Measurements from ENCODE around the gene TAS2R10. TPM values are rescaled to one million over a fixed set of nuclear protein-coding genes. Genes with fewer than 3 reads are reported as not detected.
A peak's percentile ranks its signal among the peaks of the same experiment; 100 is the strongest.
"Not testable (repeated sequence)": the region's sequence is repeated elsewhere in the genome, so short reads cannot be mapped to it uniquely, and the experiment has no call there.

The TAS2R10 gene, protein sequence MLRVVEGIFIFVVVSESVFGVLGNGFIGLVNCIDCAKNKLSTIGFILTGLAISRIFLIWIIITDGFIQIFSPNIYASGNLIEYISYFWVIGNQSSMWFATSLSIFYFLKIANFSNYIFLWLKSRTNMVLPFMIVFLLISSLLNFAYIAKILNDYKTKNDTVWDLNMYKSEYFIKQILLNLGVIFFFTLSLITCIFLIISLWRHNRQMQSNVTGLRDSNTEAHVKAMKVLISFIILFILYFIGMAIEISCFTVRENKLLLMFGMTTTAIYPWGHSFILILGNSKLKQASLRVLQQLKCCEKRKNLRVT
- under 0.01 and 0.22 TPM in 2 replicates for total RNA-seq

DNA sequence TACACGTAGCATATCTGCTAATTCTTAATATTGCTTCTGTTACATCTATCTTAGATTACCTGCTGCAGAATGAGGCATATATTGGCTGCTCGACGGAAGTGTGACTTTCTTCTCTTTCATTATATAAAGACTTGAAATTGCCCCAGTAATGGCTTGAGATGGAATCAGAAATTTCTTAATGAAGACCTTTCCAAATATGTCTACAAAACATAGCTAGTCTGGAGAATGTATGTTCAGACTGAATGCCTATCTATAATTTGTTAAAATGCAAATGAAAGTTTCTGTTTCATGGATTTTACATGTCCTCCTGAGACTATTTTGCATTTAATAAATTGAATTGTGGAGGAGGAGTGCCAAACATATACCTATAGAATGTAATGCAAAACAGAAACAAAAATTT, at the start of gene TAS2R10:
Gene TAS2R10, minus strand, starts transcription at position 101 of the 400 bp plus-strand sequence. Its CDS starts 89 bp downstream, at position 12.
- DNase-seq (ENCODE audit: low read depth in 2 of 2): no peak

DNA sequence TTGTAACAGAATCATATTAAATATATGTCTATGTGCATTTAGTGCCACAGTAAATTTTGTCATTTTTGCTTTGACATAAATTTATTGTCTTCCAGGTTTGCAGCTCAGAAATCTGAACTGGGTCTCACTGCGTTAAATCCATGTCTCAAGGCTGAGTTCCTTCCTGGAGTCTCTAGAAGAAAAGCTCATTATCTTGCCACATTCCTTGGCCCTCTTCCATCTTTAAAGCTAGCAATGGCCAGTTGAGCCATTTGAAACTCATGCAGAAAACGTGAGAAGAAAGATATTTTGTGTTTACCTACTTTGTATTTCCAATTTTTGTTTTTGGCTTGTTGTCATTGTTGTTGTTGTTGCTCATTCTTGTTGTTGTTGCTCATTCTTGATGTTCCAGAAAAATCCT, 47.2 kb upstream of the TAS2R10 start:
- peak in 1 of 2 donors; percentile 41 for DNase-seq (ENCODE audit: low read depth in 2 of 2)

DNA sequence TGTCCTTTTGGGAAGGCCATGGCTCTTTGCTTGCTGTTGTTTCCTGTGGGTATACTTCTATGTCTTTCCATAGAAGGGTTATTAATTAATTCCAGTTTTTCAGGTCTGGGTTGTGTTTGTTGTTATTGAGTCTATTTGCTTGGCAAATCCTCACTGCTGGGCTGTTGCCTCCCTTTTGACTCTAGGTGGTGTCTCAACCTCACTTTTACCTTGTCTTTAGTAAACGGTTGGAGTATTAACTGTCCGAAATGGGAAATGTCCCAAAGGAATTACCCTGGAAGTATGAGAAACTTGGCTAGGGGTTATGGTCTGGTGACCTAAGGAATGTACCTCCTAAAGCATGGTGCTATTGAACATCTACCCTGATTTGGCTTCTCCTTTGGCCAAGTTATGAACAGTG, 41.2 kb upstream of the TAS2R10 start:
- DNase-seq (ENCODE audit: low read depth in 2 of 2): no peak

DNA sequence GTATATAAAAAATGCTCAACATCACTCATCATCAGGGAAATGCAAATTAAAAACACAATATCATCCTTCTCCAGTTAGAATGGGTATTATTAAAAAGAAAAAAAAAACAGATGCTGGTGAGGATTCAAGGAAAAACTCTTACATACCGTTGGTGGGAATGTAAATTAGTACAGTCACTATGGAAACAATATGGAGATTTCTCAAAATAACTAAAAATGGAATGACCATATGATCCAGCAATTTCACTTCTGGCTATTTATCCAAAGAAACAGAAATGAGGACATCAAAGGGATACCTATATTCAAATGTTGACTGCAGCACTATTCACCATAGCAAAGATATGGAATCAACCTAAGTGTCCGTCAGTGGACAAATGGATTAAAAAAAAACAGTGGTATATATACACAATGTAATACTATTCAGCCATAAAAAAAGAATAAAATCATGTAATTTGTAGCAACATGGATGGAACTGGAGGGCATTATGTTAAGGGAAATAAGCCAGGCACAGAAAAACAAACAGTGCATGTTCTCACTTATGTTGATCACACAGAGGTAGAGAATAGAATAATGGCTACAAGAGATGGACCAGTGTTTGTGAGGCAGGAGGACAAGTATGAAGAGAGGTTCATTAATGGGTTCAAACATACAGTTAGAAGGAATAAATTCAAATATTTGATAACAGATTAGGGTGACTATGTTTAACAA, 37.5 kb upstream of the TAS2R10 start:
- no peak for DNase-seq (ENCODE audit: low read depth in 2 of 2)

DNA sequence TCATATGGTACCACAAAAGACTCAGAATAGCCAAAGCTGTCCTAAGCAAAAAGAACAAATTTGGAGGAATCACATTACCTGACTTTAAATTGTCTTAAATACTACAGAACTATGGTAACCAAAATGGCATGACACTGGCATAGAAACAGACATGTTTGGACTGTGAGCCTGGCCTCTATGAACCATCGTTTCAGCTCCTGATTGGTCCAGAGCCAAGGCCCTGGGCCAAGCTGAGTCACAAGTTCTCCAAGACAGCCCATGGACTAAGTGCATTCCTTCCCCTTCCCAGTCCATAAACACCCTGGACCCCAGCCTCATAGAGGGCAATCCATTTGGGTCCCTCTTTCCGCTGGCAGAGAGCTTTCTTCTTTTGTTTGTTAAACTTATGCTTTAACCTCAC, 35.2 kb upstream of the TAS2R10 start:
- no peak for DNase-seq (ENCODE audit: low read depth in 2 of 2)

DNA sequence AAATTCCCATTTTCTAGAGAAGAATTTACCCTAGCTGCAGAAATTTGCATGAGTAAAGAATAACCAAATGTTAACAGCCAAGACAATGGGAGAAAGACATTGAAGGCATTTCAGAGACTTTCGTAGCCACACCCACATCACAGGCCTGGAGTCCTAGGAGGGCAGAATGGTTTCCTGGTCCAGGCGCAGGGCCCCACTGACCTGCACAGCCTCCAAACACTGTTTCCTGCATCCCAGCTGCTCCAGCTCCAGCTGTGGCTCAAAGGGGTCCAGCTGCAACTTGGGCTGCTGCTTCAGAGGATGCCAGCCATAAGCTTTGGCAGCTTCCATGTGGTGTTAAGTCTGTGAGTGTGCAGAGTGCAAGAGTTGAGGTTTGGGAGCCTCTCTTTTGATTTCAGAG, 29.6 kb upstream of the TAS2R10 start:
- no peak for DNase-seq (ENCODE audit: low read depth in 2 of 2)

DNA sequence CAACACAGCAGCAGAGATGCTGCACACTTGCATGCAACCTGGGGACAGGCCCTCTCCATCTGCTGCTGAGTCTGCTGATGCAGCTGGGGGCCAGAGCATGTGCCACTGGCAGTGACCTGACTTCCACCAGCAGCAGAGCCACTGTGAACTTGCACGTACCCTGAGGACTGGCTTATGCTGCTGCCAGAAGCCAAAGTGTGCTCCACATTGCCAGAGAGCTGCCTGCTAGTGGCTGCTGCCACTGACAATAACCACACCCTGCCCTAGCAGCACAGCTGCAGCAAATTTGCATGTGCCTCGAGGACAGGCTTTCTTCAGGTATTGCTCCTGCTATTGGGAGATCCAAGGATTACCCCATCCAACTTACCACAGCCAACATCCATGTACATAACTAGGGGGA, 27.6 kb upstream of the TAS2R10 start:
- DNase-seq (ENCODE audit: low read depth in 2 of 2): no peak

DNA sequence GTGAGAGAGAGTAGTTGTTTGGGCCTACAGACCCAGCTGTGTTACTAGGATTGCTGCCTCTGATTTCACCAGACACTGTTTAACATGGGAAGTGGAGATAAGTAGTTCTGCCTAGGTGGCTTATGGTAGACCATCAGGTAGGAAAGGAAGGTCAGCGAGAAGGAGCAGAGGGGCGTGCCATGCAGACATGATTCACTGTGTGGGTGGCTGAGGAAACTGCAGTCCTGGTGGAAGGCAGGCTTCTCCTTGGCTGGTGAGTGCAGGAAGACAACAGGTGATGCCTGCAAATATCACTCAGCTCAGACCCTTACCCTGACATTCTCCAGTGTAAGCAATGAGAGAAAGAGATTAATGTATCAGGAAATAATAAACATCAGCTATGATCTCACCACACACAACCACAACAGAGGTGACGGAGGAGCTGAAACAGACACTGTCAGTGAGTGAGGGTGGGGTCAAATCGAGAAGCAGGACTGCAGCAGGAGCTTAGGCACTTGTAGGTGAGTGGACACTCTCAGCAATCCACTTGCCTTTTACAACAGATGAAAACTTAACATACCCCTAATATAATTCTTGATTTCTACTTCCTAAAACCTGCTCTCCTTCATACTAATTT, 25.2 kb upstream of the TAS2R10 start:
- DNase-seq (ENCODE audit: low read depth in 2 of 2): no peak

DNA sequence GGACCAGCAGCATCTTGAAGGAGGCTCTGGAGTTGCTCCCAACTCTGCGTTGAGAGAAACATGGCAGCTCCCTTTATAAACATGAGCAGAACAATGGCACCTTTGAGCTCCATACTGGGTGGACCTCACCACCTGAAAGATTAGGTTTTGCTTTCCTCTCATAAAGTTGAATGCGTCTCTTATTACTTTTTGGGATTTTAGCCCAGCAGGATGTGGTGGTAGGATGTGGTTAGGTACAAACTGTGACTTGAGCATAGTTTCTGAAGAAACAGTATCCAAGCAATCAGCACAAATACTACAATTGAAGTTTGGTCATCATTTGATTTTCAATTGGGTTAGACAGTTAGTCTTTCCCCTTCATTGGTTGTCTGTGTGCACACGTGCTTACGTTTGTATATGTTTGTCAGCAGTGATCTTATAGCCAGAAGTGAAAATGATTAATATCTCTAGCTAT, 23.3 kb upstream of the TAS2R10 start, which contains the start of gene PRR4:
Gene PRR4, minus strand, starts transcription at position 51 of the 454 bp plus-strand sequence. Its CDS starts 38 bp downstream, at position 13.
- no peak for DNase-seq (ENCODE audit: low read depth in 2 of 2)

DNA sequence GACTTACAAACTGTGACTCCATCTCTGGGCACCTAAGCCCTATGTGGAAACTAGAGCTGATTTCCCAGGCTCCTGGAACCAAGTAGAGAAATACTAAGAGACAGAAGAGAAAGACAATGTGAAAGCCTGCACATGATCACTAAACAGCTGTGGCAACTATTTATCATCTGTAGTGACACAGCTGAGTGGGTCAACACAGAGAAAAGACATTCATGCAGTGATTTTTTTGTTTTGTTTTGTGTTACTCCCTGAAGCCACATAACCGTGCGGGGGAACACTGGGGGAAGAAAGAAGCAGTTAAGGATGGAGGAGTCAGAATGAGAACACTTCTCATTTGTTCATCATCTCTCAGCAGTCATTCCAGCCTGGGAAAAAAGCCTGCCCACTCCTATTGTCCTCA, 21.6 kb upstream of the TAS2R10 start:
- no peak for DNase-seq (ENCODE audit: low read depth in 2 of 2)

DNA sequence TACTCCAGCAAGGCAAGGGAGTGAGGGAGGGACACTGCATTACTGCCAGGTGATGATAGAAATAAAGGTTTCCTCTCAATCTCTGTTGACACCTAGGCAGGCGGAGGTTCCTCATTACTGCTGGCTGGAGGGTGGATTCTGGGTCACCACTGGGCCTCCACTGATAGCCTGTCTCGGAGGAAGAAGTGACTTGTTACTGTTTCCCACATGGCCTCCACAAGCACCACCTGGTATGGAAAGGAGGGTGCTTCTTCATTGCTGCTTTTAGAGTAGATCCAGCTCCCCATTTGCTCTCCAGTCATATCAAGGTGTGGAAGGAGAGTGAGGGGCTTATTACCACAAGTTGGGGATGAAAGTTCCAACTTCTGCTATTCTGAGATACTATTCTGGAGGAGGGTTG, 16.7 kb upstream of the TAS2R10 start:
- no peak for DNase-seq (ENCODE audit: low read depth in 2 of 2)

DNA sequence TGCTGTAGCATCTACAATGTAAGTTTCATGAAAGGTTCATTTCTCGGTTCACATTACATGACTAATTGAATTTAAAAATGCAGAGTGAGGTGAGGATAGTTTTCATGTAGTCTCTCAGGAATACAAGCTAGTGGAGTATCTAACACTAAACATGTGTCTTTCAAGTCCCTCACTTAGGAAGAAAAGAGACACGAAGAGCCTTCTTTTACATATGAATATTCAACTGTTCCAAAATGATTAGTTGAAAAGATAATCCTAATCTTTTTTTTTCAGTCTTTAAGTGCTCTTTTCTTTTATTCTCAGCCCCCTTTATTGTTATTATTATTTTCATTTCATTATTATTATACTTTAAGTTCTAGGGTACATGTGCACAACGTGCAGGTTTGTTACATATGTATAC, 12.3 kb upstream of the TAS2R10 start:
- DNase-seq (ENCODE audit: low read depth in 2 of 2): no peak

DNA sequence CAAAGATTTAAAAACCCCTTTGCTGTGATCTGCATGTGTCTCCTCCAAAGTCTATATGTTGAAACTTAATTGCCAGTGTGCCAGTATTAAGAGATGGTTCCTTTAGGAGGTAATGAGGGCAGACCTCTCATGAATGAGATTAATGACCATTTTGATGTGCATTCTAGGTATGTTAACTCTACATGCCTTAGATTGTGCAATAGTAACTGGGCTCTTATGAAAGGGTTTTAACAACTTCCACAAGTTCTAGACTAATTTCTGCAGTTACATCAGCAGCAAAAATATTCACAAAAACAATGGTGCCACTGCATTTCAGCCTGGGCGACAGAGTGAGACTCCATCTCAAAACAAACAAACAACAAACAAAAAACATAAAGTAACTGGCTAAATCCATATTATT, 3.8 kb upstream of the TAS2R10 start:
- DNase-seq (ENCODE audit: low read depth in 2 of 2): no peak

DNA sequence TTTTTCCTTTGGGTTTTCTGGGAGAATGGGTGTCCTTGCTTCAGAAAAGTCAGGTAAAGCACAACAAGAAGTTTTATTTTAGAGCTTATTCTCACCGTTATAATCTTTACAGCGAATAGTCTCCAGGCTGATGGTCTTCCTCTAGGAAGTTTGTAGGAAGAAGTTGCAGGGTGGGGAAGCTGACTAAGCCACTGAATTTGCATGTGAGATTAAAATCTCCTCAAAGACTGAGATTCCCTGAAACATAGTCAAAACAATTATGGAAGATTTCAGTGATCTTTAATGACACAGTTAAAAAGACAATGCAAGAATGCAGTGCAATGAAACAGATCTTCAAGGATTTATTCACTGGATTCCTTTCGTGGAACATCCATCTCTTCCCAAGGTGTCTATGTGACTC, 1.2 kb downstream of the TAS2R10 start:
- DNase-seq (ENCODE audit: low read depth in 2 of 2): peak in 1 of 2 donors; percentile 13

DNA sequence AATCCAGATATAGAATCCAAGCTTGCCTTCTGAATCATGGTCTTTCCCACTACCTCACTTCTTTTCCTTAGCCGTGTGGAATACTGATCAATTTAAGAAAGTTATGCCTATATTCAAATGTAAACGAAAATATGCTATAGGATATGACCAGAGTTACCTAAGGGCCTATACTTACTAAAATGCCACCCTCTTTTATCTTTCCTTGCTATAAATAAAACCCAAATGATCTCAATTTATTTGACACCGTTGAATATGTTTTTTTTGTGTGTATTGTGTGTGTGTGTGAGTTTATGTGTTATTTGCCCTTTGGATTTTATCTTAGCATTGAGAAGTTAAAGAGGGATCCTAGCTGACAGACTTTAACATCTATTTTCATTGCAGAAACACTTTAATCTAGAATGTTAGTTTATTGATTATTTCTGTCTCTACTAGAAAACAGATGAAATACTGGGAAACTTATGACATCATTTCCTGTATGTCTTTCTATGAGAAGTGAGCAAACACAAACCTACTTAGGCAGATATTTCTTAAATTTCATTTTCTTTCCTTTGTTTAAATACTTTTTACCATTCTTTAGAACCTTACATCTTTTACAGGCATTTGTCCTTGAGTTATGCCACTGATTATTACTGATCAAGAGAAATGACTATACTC, 14.1 kb downstream of the TAS2R10 start:
- DNase-seq (ENCODE audit: low read depth in 2 of 2): no peak

DNA sequence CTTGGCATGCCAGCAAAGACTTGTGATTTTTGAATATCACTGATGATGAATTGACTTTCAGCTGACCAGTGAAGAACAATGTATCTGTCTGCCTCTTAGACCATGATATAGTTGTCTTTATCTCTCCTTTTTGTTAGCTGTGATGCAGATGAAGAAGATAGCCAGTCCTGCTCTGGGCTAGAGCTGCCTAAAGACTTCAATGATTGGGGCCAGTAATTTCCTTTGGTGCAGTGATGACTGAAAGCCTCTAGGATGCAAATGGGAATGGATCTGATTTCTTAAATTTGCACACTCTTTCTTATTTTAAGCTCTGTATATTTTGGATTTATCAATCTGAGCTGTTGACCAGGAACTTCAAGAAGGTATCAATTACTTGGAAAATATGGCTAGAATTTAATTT, 16.1 kb downstream of the TAS2R10 start, which contains the start of gene TAS2R9:
Gene TAS2R9, minus strand, starts transcription at position 101 of the 400 bp plus-strand sequence. Its CDS starts 93 bp downstream, at position 8.
- DNase-seq (ENCODE audit: low read depth in 2 of 2): no peak

DNA sequence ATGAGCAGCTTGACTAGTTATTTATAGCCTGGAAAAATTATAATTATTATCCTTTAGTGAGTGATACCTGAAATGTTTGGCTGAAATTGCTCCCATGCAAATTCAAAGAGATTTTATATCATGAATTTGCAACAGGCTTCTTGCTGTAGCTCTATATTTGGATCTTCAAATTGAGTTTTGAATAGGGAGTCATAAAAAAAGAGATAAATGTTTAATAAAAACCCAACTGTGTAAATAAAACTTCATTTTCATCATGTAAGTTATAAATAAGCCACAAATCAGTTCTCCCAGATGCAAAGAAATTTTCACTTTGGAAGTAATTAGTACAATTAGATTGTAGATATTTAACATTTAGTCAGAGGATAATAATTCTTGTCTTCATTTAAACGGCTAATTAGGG, 19.0 kb downstream of the TAS2R10 start, which contains the start of gene TAS2R8:
Gene TAS2R8, minus strand, starts transcription at position 101 of the 400 bp plus-strand sequence. CDS start 306 bp downstream, outside the sequence.
- no peak for DNase-seq (ENCODE audit: low read depth in 2 of 2)

DNA sequence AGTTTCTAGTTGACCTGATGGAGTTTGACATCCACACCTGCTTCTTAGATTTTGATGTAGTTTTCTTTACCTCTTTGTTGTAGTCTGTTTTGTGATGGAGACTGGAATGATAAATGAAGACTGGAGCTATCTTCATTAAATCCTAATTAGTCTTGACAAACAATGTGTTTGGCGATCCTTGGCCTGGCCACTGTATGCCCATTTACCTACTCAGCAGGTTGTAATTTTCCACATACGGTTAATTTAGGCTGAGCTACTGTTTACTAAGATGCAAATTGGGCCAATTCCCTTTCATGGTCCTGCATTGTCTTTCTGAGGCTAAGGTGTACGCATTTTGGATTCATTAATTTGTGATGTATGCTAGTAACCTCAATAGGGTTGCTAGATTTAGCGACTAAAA, 23.6 kb downstream of the TAS2R10 start, which contains the start of gene TAS2R7:
Gene TAS2R7, minus strand, starts transcription at position 41 of the 400 bp plus-strand sequence. CDS start 57 bp downstream, outside the sequence.
- no peak for DNase-seq (ENCODE audit: low read depth in 2 of 2)

DNA sequence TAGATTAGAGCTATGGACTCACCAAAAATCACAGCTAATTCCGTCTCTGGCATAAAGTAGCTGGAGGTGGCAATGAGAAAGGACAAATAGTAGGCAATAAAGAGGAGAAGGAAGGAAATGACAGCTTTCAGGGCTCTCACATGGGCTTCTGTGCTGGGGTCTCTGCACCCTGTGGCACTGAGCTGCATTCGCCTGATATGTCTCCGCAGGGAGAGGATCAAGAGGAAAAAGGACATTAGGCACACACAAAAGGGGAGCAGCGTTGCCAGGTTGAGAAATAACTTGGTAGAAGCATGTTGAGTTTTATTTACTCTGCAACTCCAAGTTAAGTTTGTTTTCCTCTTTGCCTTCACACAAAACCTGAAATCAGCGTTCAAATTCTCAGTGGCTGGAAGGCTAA, 24.4 kb downstream of the TAS2R10 start:
- no peak for DNase-seq (ENCODE audit: low read depth in 2 of 2)

DNA sequence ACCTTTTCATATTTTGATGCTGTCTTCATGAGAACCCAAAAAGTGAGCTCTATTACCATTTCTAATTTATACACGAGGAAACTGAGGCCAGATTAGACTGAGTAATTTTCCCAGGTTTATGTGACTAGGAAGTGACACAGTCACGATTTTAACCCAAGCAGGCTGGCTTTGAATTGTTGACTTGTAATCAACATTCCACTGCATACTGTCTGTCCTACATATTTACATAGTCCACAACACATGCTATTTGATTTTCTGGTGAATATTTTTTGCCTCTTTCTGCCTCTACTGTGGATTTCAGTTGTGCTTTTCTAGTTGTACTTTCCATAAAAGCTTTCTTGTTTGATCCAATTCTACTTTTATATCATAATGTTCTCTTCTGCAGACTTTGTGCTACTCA, 31.9 kb downstream of the TAS2R10 start:
- DNase-seq (ENCODE audit: low read depth in 2 of 2): no peak

DNA sequence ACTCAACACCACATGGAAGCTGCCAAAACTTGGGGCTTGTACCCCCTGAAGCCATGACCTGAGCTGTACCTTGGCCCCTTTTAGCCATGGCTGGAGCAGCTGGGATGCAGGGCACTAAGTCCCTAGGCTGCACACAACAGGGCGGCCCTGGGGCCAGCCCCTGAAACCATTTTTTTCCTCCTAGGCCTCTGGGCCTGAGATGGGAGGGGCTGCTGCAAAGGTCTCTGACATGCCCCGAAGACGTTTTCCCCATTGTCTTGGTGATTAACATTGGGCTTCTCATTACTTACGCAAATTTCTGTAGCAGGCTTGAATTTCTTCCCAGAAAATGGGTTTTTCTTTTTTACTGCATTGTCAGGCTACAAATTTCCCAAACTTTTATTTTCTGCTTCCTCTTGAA, 34.4 kb downstream of the TAS2R10 start:
- DNase-seq (ENCODE audit: low read depth in 2 of 2): not testable (repeated sequence)
